ENCODE data around the gene ZNF597.

Gene ZNF597

GRCh38 chr16:3443108-3444031, at the start of gene ZNF597, which contains the start of gene NAA60:
TSS of gene ZNF597 (minus strand) at chr16:3443504. CDS start at chr16:3443153, 351 bp downstream.
TSS of gene NAA60 (plus strand) at chr16:3443680. CDS start at chr16:3476228, 32,548 bp downstream.
- H3K4me3 ChIP-seq (ENCODE audit: low read length), result peak within 1 kb of the TSS; percentile 55
- DNase-seq (ENCODE audit: low read depth), result peak; percentile 90
- no peak for TF ChIP-seq CTCF (IDR thresholded peaks at IDR 0.05; ENCODE audit: insufficient read depth, low read depth, low read length, missing control alignments)

GRCh38 chr16:3492356-3492755, 49.1 kb upstream of the ZNF597 start:
- H3K4me3 ChIP-seq (ENCODE audit: low read length), result no peak overlapping the region
- TF ChIP-seq CTCF (IDR thresholded peaks at IDR 0.05; ENCODE audit: insufficient read depth, low read depth, low read length, missing control alignments), result no peak
- no peak for DNase-seq (ENCODE audit: low read depth)

GRCh38 chr16:3490911-3491629, 47.8 kb upstream of the ZNF597 start:
- no peak for DNase-seq (ENCODE audit: low read depth)
- no peak overlapping the region for H3K4me3 ChIP-seq (ENCODE audit: low read length)
- TF ChIP-seq CTCF (IDR thresholded peaks at IDR 0.05; ENCODE audit: insufficient read depth, low read depth, low read length, missing control alignments), result no peak

- no peak for TF ChIP-seq CTCF (IDR thresholded peaks at IDR 0.05; ENCODE audit: insufficient read depth, low read depth, low read length, missing control alignments)
- H3K4me3 ChIP-seq (ENCODE audit: low read length), result no peak overlapping the region
- DNase-seq (ENCODE audit: low read depth), result no peak
Observed at GRCh38 chr16:3488801-3489200, 45.5 kb upstream of the ZNF597 start.

- DNase-seq (ENCODE audit: low read depth), result no peak
- no peak overlapping the region for H3K4me3 ChIP-seq (ENCODE audit: low read length)
- TF ChIP-seq CTCF (IDR thresholded peaks at IDR 0.05; ENCODE audit: insufficient read depth, low read depth, low read length, missing control alignments), result no peak
Observed at GRCh38 chr16:3487521-3488410, 44.5 kb upstream of the ZNF597 start.

- no peak for TF ChIP-seq CTCF (IDR thresholded peaks at IDR 0.05; ENCODE audit: insufficient read depth, low read depth, low read length, missing control alignments)
- no peak overlapping the region for H3K4me3 ChIP-seq (ENCODE audit: low read length)
- DNase-seq (ENCODE audit: low read depth), result no peak
Observed at GRCh38 chr16:3486506-3487215, 43.4 kb upstream of the ZNF597 start.

All from epithelial cell of esophagus (primary cell).